ENCODE results near the gene PDZRN4.
"Not testable (repeated sequence)": the region's sequence is repeated elsewhere in the genome, so short reads cannot be mapped to it uniquely, and the experiment has no call there.

The PDZRN4 gene

DNA sequence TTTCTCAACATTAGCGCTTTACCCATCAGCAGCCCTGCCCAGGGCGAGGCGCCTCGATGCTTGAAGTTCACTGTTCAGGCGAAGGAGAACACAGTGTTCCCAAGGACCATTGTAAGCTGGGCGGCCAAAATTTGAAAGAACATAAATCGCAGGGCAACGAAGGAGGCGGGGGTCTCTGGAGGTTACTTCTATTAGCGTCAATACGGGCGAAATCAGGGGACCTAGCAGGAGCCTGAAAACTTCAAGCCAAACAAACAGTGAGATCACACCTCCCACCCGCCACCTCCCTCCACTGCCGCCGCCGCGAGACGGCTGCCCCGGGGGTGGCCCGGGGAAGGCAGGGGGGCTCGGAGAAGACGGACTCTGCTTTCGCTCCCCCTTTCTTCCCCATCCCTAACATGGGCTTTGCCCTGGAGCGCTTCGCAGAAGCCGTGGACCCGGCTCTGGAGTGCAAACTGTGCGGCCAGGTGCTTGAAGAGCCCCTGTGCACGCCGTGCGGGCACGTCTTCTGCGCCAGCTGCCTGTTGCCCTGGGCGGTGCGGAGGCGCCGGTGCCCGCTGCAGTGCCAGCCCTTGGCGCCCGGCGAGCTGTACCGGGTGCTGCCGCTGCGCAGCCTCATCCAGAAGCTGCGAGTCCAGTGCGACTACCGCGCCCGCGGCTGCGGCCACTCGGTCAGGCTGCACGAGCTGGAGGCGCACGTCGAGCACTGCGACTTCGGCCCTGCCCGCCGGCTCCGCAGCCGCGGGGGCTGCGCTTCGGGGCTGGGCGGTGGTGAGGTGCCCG is at the start of gene PDZRN4:
TSS of gene PDZRN4 (plus strand) at position 263 of the 783 bp plus-strand sequence.
- no peak for DNase-seq

DNA sequence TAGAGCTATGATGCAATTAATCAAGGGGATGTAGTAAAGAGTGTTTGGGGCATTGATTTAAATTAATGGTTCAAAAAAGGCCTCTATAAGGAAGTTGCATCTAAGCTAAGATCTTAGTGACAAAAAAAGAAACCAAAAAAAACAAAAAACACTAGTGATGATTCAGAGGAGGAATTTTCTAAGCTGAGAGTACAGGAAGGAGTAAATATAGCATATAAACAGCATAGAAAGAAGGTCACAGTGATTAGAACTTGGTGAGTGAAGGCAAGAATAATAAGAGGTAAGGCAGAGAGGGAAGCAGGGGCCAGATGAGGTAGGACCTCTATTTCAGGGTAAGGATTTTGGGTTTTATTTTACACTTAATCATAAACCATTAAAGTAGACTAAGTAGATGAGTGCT is 48.0 kb upstream of the PDZRN4 start:
- no peak for DNase-seq

DNA sequence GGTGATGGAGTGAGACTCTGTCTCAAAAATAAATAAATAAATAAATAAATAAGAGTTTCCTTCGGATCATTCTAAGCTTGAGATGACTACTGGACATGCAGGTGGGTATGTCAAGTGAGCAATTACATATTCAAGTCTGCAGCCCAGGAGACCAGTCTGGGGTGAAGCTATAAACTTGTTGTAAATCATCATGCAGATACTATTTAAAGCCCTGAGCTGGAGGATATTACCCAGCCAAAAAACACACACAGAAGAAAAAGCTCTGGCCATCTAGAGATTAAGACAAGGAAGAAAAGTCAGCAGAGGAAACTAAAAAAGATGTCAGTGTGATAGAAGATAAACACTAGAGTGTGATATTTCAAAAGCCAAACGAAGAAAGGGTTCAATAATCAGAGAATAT is 47.0 kb upstream of the PDZRN4 start:
- no peak for DNase-seq

DNA sequence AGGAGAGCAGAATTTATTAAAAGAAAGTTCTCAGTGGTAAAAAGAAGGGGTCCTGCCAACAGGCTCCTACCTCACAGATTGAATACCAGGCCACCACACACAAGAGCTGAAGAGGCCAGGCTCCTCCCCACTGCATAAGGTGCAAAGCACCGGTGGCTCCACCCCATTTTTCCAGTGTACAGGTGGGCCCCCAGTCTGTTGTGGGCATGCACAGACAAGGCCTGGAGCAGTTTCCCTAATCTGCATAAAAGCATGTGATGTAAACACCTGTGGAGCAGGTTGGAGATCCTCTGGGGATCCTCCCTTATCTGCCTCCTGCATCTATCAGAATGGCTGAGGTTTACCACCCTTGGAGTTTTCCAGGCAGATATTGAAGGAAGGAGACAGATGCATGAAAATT is 45.7 kb upstream of the PDZRN4 start:
- DNase-seq = no peak

DNA sequence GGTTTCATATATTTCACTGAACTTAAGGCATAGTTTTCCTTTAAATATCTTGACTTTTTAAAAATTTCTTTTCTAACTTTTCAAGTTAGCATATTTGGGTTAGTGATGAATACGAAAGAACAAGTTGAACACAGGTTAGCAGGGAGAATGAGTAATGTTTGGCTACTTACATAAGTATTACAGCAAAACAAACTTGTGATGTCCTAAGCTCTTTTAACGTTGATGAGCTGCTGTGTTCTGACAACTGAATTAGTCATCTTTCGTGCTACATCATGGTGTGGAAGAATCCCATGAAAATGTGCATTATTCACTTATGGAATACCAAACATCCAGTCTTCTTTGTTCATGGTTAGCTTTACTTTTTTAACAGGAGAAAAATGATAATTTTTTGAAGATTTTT is 36.3 kb upstream of the PDZRN4 start:
- DNase-seq = no peak

DNA sequence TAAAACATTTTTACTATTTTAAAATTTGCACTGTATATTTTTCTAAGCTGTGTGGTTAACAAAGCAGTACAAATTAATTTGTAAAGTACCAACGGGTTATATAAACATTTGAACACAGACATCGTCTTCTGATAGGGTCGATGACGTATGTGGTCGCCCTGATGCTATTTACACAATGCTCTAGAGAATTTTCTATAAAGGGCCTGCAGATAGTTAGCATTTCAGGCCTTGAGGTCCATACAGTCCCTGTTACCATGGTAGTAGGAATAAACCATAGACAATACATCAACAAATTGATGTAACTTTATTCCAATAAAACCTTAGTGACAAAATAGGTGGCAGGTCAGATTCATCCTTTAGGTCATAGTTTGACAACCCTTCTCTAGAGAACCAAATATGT is 25.7 kb upstream of the PDZRN4 start:
- DNase-seq = no peak

DNA sequence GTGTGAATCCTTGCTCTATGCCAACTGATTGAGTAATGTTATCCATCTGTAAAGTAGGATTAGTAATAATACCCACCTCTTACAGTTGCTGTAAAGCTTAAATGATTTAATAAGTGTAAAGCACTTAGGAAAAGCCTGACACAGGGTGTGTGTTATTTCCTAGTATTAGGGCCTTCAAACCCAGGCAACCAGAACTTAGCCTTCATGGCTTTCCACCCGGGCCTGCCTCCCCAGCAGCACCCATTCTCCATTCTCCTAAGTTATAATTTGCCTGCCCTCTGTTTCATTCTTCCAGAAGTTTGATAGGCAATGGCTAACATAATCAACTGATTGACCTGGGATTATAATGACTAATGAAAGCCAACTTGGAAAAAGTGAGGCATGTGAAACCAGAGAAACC is 20.4 kb upstream of the PDZRN4 start:
- no peak for DNase-seq

DNA sequence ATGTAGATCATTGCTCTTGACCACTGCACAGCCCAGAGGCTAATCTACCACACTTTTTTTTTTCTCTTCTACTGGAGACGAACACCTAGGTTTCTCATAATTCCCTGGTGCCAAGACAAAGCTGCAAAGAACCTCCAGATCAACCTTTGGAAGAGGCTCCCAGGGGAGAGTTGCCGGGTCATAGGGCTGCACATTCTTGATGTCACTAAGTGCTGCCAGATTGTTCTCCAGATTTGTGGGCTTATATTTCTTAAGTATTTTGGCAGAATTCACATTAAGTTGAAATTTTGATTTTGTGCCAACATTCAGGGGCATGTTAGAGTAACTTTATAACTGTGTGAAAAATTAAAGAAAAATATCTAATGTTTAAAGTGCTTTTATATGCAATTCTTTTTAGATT is 13.5 kb upstream of the PDZRN4 start:
- DNase-seq = no peak

DNA sequence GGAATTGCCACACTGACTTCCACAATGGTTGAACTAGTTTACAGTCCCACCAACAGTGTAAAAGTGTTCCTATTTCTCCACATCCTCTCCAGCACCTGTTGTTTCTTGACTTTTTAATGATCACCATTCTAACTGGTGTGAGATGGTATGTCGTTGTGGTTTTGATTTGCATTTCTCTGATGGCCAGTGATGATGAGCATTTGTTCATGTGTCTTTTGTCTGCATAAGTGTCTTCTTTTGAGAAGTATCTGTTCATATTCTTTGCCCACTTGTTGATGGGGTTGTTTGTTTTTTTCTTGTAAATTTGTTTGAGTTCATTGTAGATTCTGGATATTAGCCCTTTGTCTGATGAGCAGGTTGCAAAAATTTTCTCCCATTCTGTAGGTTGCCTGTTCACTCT is 8.6 kb upstream of the PDZRN4 start:
- DNase-seq = not testable (repeated sequence)

DNA sequence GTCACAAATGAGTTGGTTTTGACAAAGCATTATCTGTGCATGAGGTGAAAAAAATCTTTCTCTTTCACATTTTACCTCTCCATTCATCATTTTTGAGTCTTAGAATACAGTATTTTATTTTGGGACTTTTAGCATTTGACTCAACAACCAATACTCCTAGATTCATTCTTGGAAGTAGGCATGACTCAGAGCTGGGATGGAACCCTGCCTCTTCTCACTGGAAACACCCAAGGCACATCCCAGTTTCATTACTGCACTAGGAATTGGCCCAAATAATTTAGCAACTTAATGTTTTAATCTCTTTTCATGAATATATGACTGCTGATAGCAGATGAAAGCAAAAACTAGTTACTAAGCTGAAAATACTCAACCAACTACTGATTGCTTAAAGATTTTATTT is 3.3 kb upstream of the PDZRN4 start:
- DNase-seq = no peak

DNA sequence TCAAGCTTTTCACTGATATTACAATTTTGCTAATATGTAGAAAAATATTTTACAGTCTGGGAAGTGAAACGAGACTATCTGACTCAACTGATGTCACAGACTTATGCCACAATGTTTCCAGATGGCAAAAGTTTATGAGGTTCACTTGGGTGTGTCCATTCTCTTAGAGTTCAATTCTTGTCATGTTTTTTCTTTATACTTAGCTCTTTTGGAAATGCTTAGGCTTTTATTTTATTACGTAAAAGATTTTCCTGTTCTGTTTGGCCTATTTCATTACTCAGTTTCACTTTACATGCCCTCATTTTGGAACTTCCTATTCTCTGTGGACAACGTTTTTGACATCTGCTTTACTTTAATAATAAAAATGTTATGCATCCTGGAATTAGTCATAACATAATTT is 2.1 kb upstream of the PDZRN4 start:
- no peak for DNase-seq

DNA sequence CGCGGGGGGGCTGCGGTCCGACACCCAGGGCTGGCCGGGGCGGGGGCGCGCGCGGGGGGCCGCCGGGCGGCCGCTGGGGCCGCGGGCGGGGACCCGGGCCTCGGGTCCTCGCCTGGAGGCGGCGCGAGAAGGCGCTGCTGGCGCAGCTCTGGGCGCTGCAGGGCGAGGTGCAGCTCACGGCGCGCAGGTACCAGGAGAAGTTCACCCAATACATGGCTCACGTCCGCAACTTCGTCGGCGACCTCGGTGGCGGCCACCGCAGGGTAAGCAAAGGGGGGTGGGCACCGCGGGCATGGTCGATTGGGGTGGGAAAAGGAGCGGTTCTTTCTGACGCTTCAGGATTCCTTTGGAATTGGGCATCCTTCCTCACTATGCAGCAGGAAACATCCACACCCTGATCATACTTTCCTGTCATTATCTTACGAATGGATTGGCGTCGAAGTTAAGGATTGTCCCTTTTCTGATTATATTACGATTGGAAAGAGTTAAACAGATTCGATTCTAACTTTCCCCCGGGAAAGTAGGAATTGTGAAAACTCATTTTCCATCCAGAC is 798 bp downstream of the PDZRN4 start:
- no peak for DNase-seq

DNA sequence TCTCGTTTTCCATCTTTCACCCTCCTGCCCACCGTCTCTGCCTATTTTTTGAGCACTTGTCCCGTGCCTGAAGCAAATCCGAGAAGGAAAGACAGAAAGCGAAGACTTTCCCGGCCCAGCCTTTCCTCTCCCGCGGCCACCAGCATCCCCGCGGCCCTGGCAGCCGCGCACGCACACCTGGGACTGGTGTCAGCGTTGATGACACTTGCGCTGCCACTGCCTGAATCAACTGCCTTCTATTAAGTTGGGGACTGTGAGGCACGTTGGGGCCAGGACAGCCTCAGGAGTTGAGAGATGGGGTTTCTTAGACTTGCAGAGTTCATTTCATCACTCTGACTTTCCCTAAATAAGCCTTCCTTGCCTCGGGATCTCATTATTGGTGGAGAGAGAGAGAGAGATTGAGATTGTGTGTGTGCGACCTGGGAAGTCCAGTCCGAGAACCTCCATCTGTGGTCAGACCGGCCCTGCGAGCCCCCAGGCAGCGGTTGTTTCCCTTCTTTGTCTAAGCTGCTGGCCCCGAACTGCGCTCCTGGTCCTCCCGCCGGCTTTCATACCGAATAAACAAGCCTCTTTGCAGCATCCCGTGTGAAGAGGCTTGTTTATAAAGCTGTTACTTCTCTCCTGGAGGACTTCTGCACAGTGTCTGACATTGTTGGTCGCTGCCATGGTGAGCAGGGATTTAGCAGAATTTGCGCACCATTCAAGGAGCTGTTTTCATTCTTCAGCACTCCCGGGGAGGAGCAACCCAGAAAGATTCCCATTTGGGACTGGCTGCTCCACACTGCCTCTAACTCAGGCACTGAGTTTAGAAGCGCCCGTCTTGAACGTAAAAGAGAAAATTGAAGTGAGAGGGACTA is 1.5 kb downstream of the PDZRN4 start:
- DNase-seq = no peak

DNA sequence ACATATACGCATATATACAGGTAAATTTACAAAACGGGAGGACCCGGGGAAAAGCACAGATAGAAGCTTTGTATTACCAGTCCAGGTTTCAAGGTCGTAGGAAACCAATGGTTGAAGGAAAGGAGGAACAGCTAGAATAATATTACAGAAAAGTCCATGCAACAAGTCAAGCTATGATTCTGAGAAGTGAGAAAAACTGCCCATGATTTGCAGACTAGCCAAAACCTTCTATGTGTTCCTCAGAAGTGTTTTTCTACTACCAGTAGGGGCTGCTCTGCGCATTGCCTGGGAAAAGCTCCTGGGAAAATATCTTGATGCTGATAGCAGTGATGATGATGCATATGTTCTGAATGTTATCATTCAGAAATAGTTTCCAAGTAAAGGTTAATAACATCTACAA is 2.2 kb downstream of the PDZRN4 start:
- DNase-seq = peak; percentile 21

DNA sequence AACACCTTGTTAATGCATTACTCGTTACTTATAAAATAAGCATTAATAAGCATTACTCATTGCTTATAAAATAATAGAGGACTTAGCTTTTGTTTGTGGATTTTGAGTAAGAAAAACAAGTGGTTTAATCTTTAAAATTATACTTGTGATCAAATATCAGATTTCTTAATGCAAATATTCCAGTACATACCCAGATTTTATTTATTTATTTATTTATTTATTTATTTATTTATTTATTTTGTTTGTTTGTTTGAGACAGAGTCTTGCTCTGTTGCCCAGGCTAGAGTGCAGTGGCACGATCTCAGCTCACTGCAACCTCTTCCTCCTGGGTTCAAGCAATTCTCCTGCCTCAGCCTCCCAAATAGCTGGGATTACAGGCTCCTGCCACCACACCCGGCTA is 3.4 kb downstream of the PDZRN4 start:
- not testable (repeated sequence) for DNase-seq

DNA sequence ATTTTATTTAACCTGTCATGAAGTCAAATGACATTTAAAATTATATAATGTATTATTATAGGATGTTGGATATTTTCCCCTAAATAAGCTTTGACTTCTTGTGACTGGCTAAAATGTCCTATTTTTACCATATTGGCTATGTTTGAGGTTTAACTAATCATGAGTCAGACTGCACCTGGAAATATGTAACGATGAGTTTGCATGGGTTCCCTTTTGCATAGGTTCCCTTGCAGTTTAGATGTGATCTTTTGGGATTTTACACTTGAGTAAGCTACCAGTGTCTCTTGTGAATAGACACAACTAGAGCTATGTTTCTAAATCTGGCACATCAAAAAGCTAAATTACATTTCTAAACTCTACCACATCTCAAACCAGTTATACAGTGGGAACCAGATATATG is 5.2 kb downstream of the PDZRN4 start:
- DNase-seq = no peak

DNA sequence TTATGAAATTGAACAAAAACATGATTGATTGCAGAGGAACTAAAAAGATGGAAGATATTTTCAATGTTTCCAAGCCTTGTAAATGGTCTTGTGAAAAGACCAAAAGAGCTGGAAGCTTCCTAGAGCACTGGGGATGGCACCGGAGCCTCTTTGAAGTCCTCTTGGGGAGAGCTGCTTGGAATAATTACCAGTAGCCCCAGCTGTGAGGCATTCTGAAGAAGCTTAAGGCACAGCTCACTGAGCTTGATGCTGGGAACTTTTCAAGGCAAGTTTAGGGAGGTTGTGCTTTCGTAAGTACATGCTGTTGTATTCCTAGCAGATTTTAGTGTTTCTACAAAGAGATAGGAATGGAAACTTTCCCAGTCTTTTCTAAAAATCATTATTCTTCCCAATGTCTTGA is 13.9 kb downstream of the PDZRN4 start:
- no peak for DNase-seq

DNA sequence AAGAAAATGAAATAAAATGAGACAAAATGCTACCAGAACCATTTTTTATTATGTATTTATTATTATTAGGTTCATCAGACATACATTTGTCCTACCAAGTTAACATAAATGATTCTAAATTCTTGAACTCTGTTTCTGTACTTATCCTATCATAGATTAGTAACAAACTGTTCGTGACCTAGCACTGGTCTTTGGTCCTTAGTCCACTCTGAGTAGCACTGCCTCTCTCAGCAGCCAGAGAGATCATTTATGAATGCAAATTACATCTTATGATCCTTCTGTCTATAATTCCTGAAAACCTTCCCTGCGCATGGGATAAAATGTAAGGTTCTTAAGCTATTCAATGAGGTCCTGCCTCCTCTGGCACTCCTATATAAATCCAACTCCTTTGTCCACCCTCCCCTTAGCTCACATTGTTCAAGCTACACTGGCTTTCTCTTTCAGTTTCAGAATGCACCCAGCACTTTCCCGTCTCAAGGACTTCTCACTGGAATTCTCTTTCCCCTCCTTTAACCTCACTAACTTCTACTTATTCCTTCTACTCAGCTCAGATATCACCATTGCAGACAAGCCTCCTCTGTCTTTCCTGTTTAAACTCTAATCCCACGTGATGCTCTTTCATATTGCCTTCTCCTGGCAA is 17.1 kb downstream of the PDZRN4 start:
- no peak for DNase-seq

DNA sequence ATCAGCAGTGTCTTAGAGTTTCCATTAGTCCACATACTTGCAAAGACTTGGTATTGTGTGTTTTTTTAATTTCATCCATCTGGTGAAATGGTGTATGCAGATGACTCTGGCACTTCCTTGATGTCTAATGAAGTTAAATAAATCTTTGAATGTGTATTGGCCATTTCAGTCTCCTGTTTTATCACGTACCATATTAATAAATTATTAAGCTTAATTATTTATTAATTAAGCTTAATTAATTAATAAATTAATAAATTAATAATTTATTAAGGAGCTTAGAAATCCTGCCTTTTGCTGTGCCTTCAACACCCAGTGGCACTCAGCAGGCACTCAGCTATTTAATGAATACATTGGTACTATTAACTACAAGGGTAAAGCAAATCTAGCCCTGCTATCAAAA is 18.2 kb downstream of the PDZRN4 start:
- DNase-seq = no peak

DNA sequence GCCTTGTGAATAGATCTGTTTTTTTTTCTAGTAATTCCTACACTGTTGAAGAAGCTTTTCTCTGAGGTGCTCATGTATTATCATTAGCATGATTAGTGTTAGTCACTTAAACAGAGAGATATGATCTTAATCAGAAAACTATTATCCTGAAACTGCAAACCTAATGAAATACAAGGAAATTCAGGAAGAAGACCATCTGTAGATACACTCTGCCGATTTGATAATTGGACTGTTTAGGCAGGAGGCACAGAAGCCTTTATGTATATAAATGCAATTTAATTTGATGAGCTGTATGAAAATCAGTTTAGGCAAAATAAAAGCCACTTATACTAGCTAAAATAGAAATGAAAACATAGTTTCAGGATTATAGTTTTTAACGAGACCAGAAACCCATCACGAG is 23.3 kb downstream of the PDZRN4 start:
- no peak for DNase-seq

DNA sequence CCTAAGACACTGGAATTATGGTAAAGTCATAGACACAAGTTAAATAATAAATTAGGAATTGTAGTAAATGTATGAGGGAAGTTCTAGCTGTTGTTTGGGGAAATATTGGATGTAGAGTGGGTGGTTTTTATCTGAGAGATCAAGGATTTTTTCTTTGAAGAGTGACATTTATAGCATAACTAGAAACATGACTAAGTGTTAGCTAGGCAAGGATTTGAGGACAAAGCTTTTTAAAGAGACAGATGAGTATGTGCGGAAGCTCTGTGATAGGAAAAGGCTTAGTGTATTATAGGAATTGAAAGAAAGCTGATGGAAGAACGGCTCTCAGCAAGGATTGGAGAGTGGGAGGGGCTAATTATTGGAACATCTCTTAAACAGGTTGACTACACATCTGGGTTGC is 24.5 kb downstream of the PDZRN4 start:
- DNase-seq = no peak

DNA sequence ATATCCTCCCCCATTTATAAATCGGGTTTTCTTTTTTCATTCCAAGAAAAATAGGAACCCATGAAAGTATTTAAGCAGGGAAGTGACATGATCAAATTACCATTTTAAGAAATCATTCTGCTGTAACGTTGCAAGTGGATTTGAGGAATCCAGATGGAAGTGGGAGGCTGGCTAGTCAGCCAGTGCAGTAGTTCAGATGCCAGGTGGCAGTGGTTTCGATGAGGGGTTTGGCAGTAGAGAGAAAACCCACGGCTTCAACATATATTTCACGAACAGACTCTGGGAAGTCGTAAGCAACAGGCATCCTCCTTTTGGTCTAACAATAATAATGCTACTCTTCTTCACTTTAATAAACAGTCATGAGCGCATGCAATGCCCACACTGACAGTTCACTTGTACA is 25.0 kb downstream of the PDZRN4 start:
- DNase-seq = peak; percentile 40

DNA sequence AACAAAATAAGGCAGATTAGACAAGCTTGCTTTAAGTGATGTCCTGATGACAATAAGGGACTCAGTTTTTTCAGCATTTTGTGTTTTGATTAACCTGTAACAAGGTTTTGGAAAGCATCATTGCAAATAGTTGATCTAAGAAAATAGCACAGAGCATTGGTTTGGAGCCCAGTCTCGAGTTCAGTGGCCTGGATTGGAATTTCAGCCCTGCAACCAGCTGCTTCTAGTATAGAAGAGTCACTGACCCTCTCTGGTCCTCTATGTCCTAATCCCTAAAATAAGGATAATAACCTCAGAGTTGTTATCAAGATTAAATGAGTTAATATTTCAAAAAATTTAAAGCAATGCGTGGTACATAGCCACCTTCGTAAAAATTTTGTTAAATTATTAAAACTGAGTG is 25.5 kb downstream of the PDZRN4 start:
- DNase-seq = no peak

DNA sequence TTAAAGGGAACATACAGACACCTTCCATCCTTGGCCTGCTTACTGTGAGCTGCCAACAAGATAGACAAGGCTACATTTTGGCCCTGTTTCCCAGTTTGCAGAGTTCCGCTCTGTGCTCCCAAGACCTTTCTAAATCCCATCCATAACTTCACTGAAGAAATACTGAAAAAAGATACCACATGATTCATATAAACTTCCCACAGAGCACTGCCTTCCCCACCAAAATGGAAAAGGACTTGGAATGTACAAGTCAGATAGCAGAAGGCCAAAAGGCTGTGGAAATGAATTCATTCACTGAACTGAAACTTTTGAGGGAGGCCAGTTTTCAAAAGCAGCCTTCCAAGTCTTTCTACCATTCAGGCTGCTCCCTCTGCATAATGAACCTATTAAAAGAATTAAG is 29.6 kb downstream of the PDZRN4 start:
- no peak for DNase-seq
